Activated CD8-positive, alpha-beta T cell treated with anti-CD3 and anti-CD28 coated beads for 36 hours (primary cell): ENCODE results near the gene NEDD4L. TPM values are rescaled to one million over a fixed set of nuclear protein-coding genes. Genes with fewer than 3 reads are reported as not detected.

Experiments used
- ATAC-seq: fragments of 200-7000 bp; cut with Tn5 transposase; one replicate; pipeline ENCODE4 v1.10.0; 2021; ENCODE audit warnings: mild to moderate bottlenecking, moderate library complexity
- CTCF ChIA-PET: fragments of 350-600 bp; sonication (Branson Sonifier 250); formaldehyde crosslinking; loops from one replicate; lab custom pipeline; 2021; ENCODE audit warnings: antibody characterized with exemption; lab: Charles Lee
- POLR2A ChIA-PET: fragments of 350-600 bp; sonication (Branson Sonifier 250); formaldehyde crosslinking; loops from one replicate; lab custom pipeline; 2021; ENCODE audit warnings: antibody characterized with exemption; lab: Charles Lee
- DNase-seq: peaks from one replicate; pipeline ENCODE4 v3.0.0-alpha.2; 2020
- H3K27ac Mint-ChIP-seq: one replicate; pipeline ENCODE4 v1.8.0; 2021; ENCODE audit warnings: mild to moderate bottlenecking, mixed read lengths
- H3K27me3 Mint-ChIP-seq: one replicate; pipeline ENCODE4 v1.8.0; 2021; ENCODE audit warnings: mixed read lengths
- H3K36me3 Mint-ChIP-seq: one replicate; pipeline ENCODE4 v1.8.0; 2021; ENCODE audit warnings: low read depth, mixed read lengths
- H3K4me1 Mint-ChIP-seq: one replicate; pipeline ENCODE4 v1.8.0; 2021; ENCODE audit warnings: low read depth, mixed read lengths
- H3K4me3 Mint-ChIP-seq: one replicate; pipeline ENCODE4 v1.8.0; 2021; ENCODE audit warnings: mild to moderate bottlenecking, moderate library complexity, mixed read lengths
- H3K9me3 Mint-ChIP-seq: one replicate; pipeline ENCODE4 v1.8.0; 2021; ENCODE audit warnings: mixed read lengths
- CTCF ChIP-seq: fragments of 200-600 bp; IDR thresholded peaks from one replicate; pipeline ENCODE4 v1.8.0; 2022; ENCODE audit warnings: antibody characterized with exemption, mild to moderate bottlenecking
- intact Hi-C: fragments of 100-400 bp; cut with micrococcal nuclease; formaldehyde crosslinking; loops from one replicate; pipeline ENCODE4 v1.10.0; 2022
- total RNA-seq, 2 experiments: library from RNA; stranded (reverse); gene quantifications; one replicate each; pipeline ENCODE4 v1.2.3, GENCODE V29; 2021

NEDD4L gene
- total RNA-seq, 2 experiments from 2014 or later, result 7.5 to 8.5 TPM

- ATAC-seq (peak; percentile 24), DNase-seq (peak; percentile 18)
- no peaks in the 10 kb centered on the region for H3K9me3 Mint-ChIP-seq
- peaks cover 19% of the 10 kb centered on the region for H3K27me3 Mint-ChIP-seq
- ChIA-PET POLR2A (interaction anchor here (0.6 kb wide), 1 partner anchor 18 kb away, joined by 3 read pairs; no protein-coding TSS in a partner anchor), CTCF (interaction anchor here (0.7 kb wide), 1 partner anchor 258 kb away, joined by 3 read pairs; no protein-coding TSS in a partner anchor)
- no peak overlapping the region for H3K4me3 Mint-ChIP-seq
- H3K4me1 Mint-ChIP-seq, result peaks cover 15% of the 10 kb centered on the region
- intact Hi-C loops, result loop anchor here (5.0 kb wide), 1 partner anchor 257 kb away; no protein-coding TSS in a partner anchor
- no peak overlapping the region for H3K27ac Mint-ChIP-seq
- H3K36me3 Mint-ChIP-seq, result no peaks in the 10 kb centered on the region
- no peak for TF ChIP-seq CTCF
Observed at GRCh38 chr18:58139459-58140386, 95.7 kb downstream of the NEDD4L start.

- peaks cover 12% of the 10 kb centered on the region for H3K27me3 Mint-ChIP-seq
- H3K36me3 Mint-ChIP-seq, result no peaks in the 10 kb centered on the region
- no peak for DNase-seq
- TF ChIP-seq CTCF, result no peak
- H3K4me1 Mint-ChIP-seq, result peaks cover 6% of the 10 kb centered on the region
- H3K27ac Mint-ChIP-seq, result no peak overlapping the region
- no peak overlapping the region for H3K4me3 Mint-ChIP-seq
- intact Hi-C loops, result no loop called here
- CTCF ChIA-PET, result no interaction called here
- POLR2A ChIA-PET, result interaction anchor here (0.6 kb wide), 1 partner anchor 19 kb away, joined by 3 read pairs; no protein-coding TSS in a partner anchor
- no peaks in the 10 kb centered on the region for H3K9me3 Mint-ChIP-seq
- ATAC-seq, result no peak
Observed at GRCh38 chr18:58140387-58141325, 96.6 kb downstream of the NEDD4L start.

GRCh38 chr18:58143386-58143785, 99.4 kb downstream of the NEDD4L start:
- ATAC-seq (no peak), DNase-seq (no peak)
- no peak for TF ChIP-seq CTCF
- POLR2A ChIA-PET, result no interaction called here
- Mint-ChIP-seq H3K4me1 (peaks cover 5% of the 10 kb centered on the region), H3K4me3 (no peak overlapping the region), H3K27me3 (peaks cover 3% of the 10 kb centered on the region), H3K27ac (no peak overlapping the region), H3K36me3 (no peaks in the 10 kb centered on the region), H3K9me3 (no peaks in the 10 kb centered on the region)
- intact Hi-C loops, result no loop called here
- CTCF ChIA-PET, result no interaction called here

GRCh38 chr18:58144106-58144505, 100.1 kb downstream of the NEDD4L start:
- Mint-ChIP-seq H3K9me3 (no peaks in the 10 kb centered on the region), H3K27ac (no peak overlapping the region), H3K4me3 (no peak overlapping the region), H3K36me3 (no peaks in the 10 kb centered on the region), H3K4me1 (peaks cover 5% of the 10 kb centered on the region), H3K27me3 (peaks cover 3% of the 10 kb centered on the region)
- TF ChIP-seq CTCF, result no peak
- POLR2A ChIA-PET, result no interaction called here
- intact Hi-C loops, result no loop called here
- CTCF ChIA-PET, result no interaction called here
- no peak for DNase-seq
- no peak for ATAC-seq
